Subcutaneous adipose tissue (tissue), 4 donors: ENCODE data around the gene IFI44. TPM values are rescaled to one million over a fixed set of nuclear protein-coding genes. Genes with fewer than 3 reads are reported as not detected.

Experiments
- CTCF ChIP-seq: fragments of 450-650 bp; IDR thresholded peaks from one replicate; pipeline ENCODE4 v1.5.1; 2016; ENCODE audit warnings: low read depth, mild to moderate bottlenecking, control low read depth, antibody characterized with exemption, moderate library complexity
- total RNA-seq, 4 donors: library from RNA; depleted of rRNA; stranded (reverse); fragments of >200 nt; gene quantifications; one replicate each; pipeline ENCODE4 v1.1.0, GENCODE V29; 2016

The IFI44 gene
- total RNA-seq, 4 donors from 2014 or later, result 30.2 to 57.8 (median 38.7) TPM

- TF ChIP-seq CTCF, result no peak
These were observed 18.8 kb downstream of the IFI44 start for GRCh38 chr1:78668427-78668826.

DNA sequence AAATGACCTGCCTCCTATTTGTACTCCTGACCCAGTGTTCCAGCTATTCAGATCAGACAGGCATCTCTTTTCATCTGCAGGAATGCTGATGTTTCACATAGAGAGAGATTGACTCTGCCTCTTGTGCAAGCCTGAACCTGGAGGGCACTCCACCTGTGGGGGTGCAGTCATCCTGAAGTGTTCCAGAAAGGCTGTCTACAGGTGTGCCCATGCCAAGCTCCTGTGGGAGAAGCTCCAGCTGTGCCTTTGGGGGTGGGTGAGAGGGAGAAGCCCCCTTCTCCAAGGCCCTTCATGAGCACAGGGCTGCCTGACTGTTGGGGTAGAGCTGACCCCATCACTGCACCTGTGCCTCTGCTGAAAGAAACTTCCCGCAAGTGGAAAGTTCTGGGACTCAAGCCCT lies 22.8 kb downstream of the IFI44 start:
- no peak for TF ChIP-seq CTCF

DNA sequence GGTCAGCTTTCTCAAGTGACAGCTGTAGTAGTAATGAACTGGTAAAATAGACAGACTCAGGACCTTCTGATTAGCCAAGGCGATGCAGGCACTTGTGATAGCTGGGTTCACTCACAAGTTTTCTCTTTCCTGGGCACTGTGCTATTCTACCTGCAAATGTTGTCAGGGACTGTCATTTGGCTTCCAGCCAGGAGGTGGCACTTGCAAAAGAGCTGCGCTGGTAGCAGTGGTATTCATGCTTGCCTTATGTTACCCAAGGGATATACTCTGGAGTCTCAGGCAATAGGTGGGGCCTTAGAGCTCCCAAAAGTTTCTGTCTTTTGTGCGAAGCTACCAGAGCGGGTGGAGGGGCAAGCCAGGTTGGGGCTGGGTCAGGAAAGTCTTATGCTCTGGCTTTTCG lies 23.5 kb downstream of the IFI44 start:
- TF ChIP-seq CTCF, result no peak

DNA sequence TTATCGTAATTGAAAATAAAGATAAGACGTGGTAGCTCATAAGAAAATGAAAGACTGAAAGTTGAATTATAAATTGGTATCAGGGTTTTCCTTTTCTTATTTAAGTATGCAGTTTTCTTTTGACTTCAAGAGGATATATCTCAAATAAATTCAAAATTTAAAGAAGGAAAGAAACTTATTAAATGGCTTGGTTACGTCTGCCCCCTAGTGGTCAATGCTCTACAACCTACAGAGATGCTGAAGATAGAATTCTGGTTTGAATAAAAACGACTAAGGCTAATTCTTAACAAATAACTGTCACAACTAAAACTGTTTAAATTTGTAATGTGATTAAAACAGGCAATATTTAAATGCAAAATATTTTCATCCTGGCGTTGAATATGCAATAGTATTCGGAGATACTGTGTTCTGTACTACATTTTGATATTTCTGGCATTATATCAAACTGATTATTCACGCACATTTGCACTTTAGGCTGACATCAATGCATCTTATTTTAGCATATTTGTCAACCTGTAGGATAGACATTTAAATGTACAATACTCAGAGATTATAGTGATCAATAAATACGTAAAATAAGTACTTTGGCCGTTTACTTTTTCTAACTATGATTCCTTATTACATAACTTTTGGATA lies 26.8 kb downstream of the IFI44 start:
- TF ChIP-seq CTCF, result no peak

- TF ChIP-seq CTCF, result no peak
These were observed 27.4 kb downstream of the IFI44 start for GRCh38 chr1:78676993-78677392.

DNA sequence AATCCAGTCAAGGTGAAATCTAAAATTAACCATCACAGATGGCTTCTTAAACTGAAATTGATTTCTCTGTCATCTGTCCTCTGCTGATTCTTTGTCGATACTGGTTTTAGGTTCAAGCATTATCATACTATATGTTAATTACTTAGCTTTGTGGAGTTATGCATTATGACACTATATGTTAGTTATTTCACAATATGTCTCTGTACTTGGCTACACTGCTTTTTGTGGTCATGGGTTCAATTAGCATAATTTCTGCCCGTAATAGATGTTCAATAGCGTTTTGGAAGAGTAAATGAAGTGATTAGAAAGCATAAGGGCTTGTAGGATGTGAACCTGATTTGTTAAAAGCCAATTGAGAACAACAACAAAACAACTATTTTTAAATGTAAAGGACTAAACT lies 28.2 kb downstream of the IFI44 start:
- no peak for TF ChIP-seq CTCF

GRCh38 chr1:78678324-78678723 lies 28.7 kb downstream of the IFI44 start:
- TF ChIP-seq CTCF, result no peak
